HEK293 (cell line): ENCODE measurements around the gene TUBGCP3.

ENCODE experiments used
- BCL6B ChIP-seq: fragments of 450-650 bp; formaldehyde crosslinking; IDR thresholded peaks from 2 replicates; pipeline ENCODE4 v1.5.1; 2017; ENCODE audit warnings: missing biosample characterization, missing genetic modification characterization
- GFI1B ChIP-seq: fragments of 450-650 bp; formaldehyde crosslinking; IDR thresholded peaks from 2 replicates; pipeline ENCODE4 v1.5.1; 2016; ENCODE audit warnings: missing biosample characterization, missing genetic modification characterization
- HOXD13 ChIP-seq: sonication (generic); formaldehyde crosslinking; IDR thresholded peaks from 2 replicates; pipeline ENCODE4 v1.8.0; 2022; ENCODE audit warnings: missing genetic modification reagents, borderline replicate concordance
- KLF10 ChIP-seq: fragments of 450-650 bp; IDR thresholded peaks from 2 replicates; pipeline ENCODE4 v1.5.1; 2018; ENCODE audit warnings: missing biosample characterization, mild to moderate bottlenecking, missing genetic modification characterization
- MZF1 ChIP-seq: fragments of 450-650 bp; formaldehyde crosslinking; IDR thresholded peaks from 2 replicates; pipeline ENCODE4 v1.5.1; 2017; ENCODE audit warnings: missing biosample characterization, missing genetic modification characterization, borderline replicate concordance
- RBAK ChIP-seq: fragments of 450-650 bp; formaldehyde crosslinking; IDR thresholded peaks from 2 replicates; pipeline ENCODE4 v1.5.1; 2016; ENCODE audit warnings: missing biosample characterization, missing genetic modification characterization
- SCRT1 ChIP-seq: fragments of 450-650 bp; formaldehyde crosslinking; IDR thresholded peaks from 2 replicates; pipeline ENCODE4 v1.5.1; 2016; ENCODE audit warnings: missing biosample characterization, missing genetic modification characterization, borderline replicate concordance
- SP2 ChIP-seq: fragments of 450-650 bp; formaldehyde crosslinking; IDR thresholded peaks from 2 replicates; pipeline ENCODE4 v1.5.1; 2016; ENCODE audit warnings: missing biosample characterization, missing genetic modification characterization
- ZBTB11 ChIP-seq: fragments of 450-650 bp; formaldehyde crosslinking; conservative IDR thresholded peaks from 2 replicates; pipeline ENCODE4 v1.5.1; 2016; ENCODE audit warnings: low read depth, missing biosample characterization, missing genetic modification characterization
- ZBTB21 ChIP-seq: fragments of 450-650 bp; formaldehyde crosslinking; IDR thresholded peaks from 2 replicates; pipeline ENCODE4 v1.5.1; 2017; ENCODE audit warnings: missing biosample characterization, missing genetic modification characterization
- ZFHX2 ChIP-seq: fragments of 450-650 bp; formaldehyde crosslinking; conservative IDR thresholded peaks from 2 replicates; pipeline ENCODE4 v1.5.1; 2016; ENCODE audit warnings: missing biosample characterization, missing genetic modification characterization
- ZNF112 ChIP-seq: fragments of 450-650 bp; formaldehyde crosslinking; IDR thresholded peaks from 2 replicates; pipeline ENCODE4 v1.5.0; 2017; ENCODE audit warnings: missing biosample characterization, missing genetic modification characterization
- ZNF132 ChIP-seq: fragments of 450-650 bp; formaldehyde crosslinking; IDR thresholded peaks from 2 replicates; pipeline ENCODE4 v1.5.1; 2017; ENCODE audit warnings: missing biosample characterization, missing genetic modification characterization, borderline replicate concordance
- ZNF133 ChIP-seq: fragments of 450-650 bp; formaldehyde crosslinking; IDR thresholded peaks from 2 replicates; pipeline ENCODE4 v1.5.1; 2016; ENCODE audit warnings: missing biosample characterization, missing genetic modification characterization
- ZNF140 ChIP-seq: fragments of 450-650 bp; formaldehyde crosslinking; IDR thresholded peaks from 2 replicates; pipeline ENCODE4 v1.5.1; 2016; ENCODE audit warnings: missing biosample characterization, missing genetic modification characterization
- ZNF174 ChIP-seq: fragments of 450-650 bp; formaldehyde crosslinking; IDR thresholded peaks from 2 replicates; pipeline ENCODE4 v1.5.0; 2017; ENCODE audit warnings: missing biosample characterization, mild to moderate bottlenecking, missing genetic modification characterization
- ZNF239 ChIP-seq: fragments of 450-650 bp; formaldehyde crosslinking; IDR thresholded peaks from 2 replicates; pipeline ENCODE4 v1.5.1; 2016; ENCODE audit warnings: missing biosample characterization, missing genetic modification characterization
- ZNF248 ChIP-seq: fragments of 450-650 bp; formaldehyde crosslinking; IDR thresholded peaks from 2 replicates; pipeline ENCODE4 v1.5.1; 2017; ENCODE audit warnings: missing biosample characterization, missing genetic modification characterization
- ZNF350 ChIP-seq: fragments of 450-650 bp; formaldehyde crosslinking; IDR thresholded peaks from 2 replicates; pipeline ENCODE4 v1.5.0; 2017; ENCODE audit warnings: missing biosample characterization, mild to moderate bottlenecking, missing genetic modification characterization
- ZNF354C ChIP-seq: fragments of 450-650 bp; formaldehyde crosslinking; IDR thresholded peaks from 2 replicates; pipeline ENCODE4 v1.5.1; 2016; ENCODE audit warnings: missing biosample characterization, missing genetic modification characterization, low read depth, borderline replicate concordance
- ZNF423 ChIP-seq: fragments of 450-650 bp; formaldehyde crosslinking; IDR thresholded peaks from 2 replicates; pipeline ENCODE4 v1.5.1; 2016; ENCODE audit warnings: missing biosample characterization, missing genetic modification characterization
- ZNF426 ChIP-seq: fragments of 450-650 bp; formaldehyde crosslinking; IDR thresholded peaks from 2 replicates; pipeline ENCODE4 v1.5.1; 2017; ENCODE audit warnings: missing biosample characterization, missing genetic modification characterization, mild to moderate bottlenecking, inconsistent platforms, moderate library complexity
- ZNF521 ChIP-seq: fragments of 450-650 bp; formaldehyde crosslinking; IDR thresholded peaks from 2 replicates; pipeline ENCODE4 v1.5.1; 2017; ENCODE audit warnings: missing biosample characterization, mild to moderate bottlenecking, missing genetic modification characterization
- ZNF560 ChIP-seq: fragments of 450-650 bp; formaldehyde crosslinking; IDR thresholded peaks from 2 replicates; pipeline ENCODE4 v1.5.1; 2017; ENCODE audit warnings: missing biosample characterization, missing genetic modification characterization, borderline replicate concordance
- ZNF629 ChIP-seq: fragments of 450-650 bp; formaldehyde crosslinking; IDR thresholded peaks from 2 replicates; pipeline ENCODE4 v1.5.1; 2017; ENCODE audit warnings: missing biosample characterization, missing genetic modification characterization
- ZNF654 ChIP-seq: fragments of 450-650 bp; formaldehyde crosslinking; IDR thresholded peaks from 2 replicates; pipeline ENCODE4 v1.5.1; 2016; ENCODE audit warnings: low read depth, missing biosample characterization, missing genetic modification characterization
- ZNF768 ChIP-seq: fragments of 450-650 bp; formaldehyde crosslinking; IDR thresholded peaks from 2 replicates; pipeline ENCODE4 v1.5.1; 2018; ENCODE audit warnings: missing biosample characterization, mild to moderate bottlenecking, missing genetic modification characterization
- ZNF777 ChIP-seq: fragments of 450-650 bp; formaldehyde crosslinking; IDR thresholded peaks from 2 replicates; pipeline ENCODE4 v1.5.1; 2017; ENCODE audit warnings: missing biosample characterization, missing genetic modification characterization, borderline replicate concordance
- ZSCAN18 ChIP-seq: fragments of 450-650 bp; formaldehyde crosslinking; IDR thresholded peaks from 2 replicates; pipeline ENCODE4 v1.5.1; 2016; ENCODE audit warnings: missing biosample characterization, missing genetic modification characterization
- TF ChIP-seq, protein P1 (sequence below): fragments of 450-650 bp; formaldehyde crosslinking; conservative IDR thresholded peaks from 2 replicates; pipeline ENCODE4 v1.5.1; 2016; ENCODE audit warnings: low read depth, missing biosample characterization, missing genetic modification characterization

TUBGCP3 gene

DNA sequence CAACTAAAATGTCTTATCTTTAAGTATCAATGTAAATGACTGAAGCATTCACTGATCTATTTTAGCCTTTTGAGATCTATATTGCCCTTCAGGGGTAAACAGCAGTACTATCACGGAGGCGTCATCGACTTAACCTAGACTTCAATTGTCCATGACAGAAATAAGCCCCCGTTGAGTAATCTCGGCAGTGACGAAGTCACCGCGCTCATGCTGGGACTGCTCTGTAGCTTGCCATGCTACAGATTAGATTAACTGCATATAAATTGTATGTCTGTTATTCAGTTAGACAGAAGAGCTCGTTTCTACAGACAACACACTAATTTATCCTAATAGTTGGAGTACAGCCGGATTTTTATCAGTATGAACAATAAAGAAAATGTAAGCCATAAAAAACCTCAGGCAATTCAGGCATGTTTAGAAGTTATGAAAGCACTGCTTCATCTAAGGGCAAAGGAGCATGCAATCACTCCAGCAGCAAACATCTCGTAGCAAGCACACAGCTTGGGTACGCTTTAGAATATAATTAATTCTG lies 56.6 kb downstream of the TUBGCP3 start (continued):
- TF ChIP-seq ZNF426 (no peak), ZNF423 (tag by site-specific recombination) (no peak), ZNF174 (tag by site-specific recombination) (no peak), SP2 (tag by site-specific recombination) (no peak), ZNF350 (no peak), ZNF654 (tag by site-specific recombination) (no peak), ZBTB21 (tag by site-specific recombination) (peak; percentile 87), ZNF112 (tag by site-specific recombination) (no peak), ZNF629 (tag by site-specific recombination) (peak; percentile 95), ZNF777 (no peak), HOXD13 (no peak), ZNF354C (tag by site-specific recombination) (no peak), RBAK (tag by site-specific recombination) (no peak), ZBTB11 (tag by site-specific recombination) (no peak), BCL6B (tag by site-specific recombination) (no peak), ZNF560 (tag by site-specific recombination) (no peak), ZFHX2 (tag by site-specific recombination) (no peak), ZNF521 (no peak), KLF10 (tag by site-specific recombination) (no peak), GFI1B (peak; percentile 26; the same call in 1 of the 2 replicates), ZNF239 (tag by site-specific recombination) (no peak), ZNF248 (no peak), SCRT1 (no peak), ZSCAN18 (tag by site-specific recombination) (no peak), ZNF132 (no peak), MZF1 (tag by site-specific recombination) (no peak), ZNF140 (no peak), ZNF768 (tag by site-specific recombination) (no peak), ZNF133 (tag by site-specific recombination) (no peak)
- TF ChIP-seq, protein P1, sequence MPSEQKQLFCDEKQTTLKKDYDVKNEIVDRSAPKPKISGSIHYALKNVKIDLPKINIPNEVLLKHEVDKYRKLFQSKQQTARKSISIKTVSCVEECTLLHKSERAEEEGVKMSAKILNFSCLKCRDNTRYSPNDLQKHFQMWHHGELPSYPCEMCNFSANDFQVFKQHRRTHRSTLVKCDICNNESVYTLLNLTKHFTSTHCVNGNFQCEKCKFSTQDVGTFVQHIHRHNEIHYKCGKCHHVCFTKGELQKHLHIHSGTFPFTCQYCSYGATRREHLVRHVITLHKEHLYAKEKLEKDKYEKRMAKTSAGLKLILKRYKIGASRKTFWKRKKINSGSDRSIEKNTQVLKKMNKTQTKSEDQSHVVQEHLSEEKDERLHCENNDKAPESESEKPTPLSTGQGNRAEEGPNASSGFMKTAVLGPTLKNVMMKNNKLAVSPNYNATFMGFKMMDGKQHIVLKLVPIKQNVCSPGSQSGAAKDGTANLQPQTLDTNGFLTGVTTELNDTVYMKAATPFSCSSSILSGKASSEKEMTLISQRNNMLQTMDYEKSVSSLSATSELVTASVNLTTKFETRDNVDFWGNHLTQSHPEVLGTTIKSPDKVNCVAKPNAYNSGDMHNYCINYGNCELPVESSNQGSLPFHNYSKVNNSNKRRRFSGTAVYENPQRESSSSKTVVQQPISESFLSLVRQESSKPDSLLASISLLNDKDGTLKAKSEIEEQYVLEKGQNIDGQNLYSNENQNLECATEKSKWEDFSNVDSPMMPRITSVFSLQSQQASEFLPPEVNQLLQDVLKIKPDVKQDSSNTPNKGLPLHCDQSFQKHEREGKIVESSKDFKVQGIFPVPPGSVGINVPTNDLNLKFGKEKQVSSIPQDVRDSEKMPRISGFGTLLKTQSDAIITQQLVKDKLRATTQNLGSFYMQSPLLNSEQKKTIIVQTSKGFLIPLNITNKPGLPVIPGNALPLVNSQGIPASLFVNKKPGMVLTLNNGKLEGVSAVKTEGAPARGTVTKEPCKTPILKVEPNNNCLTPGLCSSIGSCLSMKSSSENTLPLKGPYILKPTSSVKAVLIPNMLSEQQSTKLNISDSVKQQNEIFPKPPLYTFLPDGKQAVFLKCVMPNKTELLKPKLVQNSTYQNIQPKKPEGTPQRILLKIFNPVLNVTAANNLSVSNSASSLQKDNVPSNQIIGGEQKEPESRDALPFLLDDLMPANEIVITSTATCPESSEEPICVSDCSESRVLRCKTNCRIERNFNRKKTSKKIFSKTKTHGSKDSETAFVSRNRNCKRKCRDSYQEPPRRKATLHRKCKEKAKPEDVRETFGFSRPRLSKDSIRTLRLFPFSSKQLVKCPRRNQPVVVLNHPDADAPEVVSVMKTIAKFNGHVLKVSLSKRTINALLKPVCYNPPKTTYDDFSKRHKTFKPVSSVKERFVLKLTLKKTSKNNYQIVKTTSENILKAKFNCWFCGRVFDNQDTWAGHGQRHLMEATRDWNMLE (tag by site-specific recombination) = no peak
